Tongue (tissue), 2 donors: ENCODE results near the gene STXBP5. TPM values are rescaled to one million over a fixed set of nuclear protein-coding genes. Genes with fewer than 3 reads are reported as not detected.

Experiments
- DNase-seq: peaks from one replicate; pipeline ENCODE4 v3.0.0-alpha.2; 2015
- total RNA-seq: library from RNA; depleted of rRNA; stranded (reverse); fragments of >200 nt; gene quantifications from one replicate; pipeline ENCODE4 v1.2.3, GENCODE V29; 2014

Gene STXBP5
- total RNA-seq, 1 donor from 2014 or later = 33.7 TPM

DNA sequence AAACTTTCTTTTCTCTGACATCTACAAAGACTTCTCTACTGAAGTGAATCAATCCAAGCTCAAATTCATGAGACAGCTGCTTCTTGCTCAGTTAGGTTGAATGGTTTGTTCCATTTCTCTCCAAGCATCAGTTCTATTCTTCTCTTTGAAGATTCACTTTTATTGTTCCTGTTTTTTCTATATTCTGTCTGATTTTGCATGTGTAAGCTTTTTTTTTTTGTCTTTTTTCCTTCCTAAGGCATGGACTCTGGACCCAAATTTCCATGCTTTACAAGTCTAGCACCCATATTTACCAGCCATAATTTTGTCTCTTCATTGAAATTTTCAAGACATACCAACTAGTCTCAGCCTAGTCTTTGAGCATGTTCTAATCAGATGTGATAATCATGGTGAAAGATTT lies 25.9 kb upstream of the STXBP5 start:
- no peak for DNase-seq

- no peak for DNase-seq
These were observed 24.4 kb upstream of the STXBP5 start for GRCh38 chr6:147179809-147180208.

- no peak for DNase-seq
These were observed 23.3 kb upstream of the STXBP5 start for GRCh38 chr6:147180926-147181325.

- no peak for DNase-seq
These were observed 19.8 kb upstream of the STXBP5 start for GRCh38 chr6:147184379-147184778.

DNA sequence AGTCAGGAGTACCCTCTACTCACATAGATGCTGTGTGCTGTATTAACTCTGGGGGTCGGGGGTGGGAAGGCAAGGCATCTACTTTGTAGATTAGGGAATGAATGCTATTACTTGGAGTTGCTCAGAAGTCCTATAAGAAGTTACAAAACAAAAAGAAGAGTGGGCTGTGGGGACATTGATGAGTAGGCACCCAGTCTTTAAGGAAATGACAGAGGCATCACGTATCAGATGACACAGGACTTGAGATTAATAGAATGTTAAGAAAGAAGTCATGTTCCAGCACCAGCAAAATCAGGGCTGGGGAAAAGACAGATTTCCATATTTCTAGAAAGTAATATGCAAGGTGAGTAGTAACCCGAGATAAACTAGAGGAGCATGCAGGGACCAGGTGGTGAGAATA lies 19.0 kb upstream of the STXBP5 start:
- DNase-seq = no peak

GRCh38 chr6:147190556-147190955 lies 13.7 kb upstream of the STXBP5 start:
- no peak for DNase-seq

GRCh38 chr6:147192278-147192911 lies 11.8 kb upstream of the STXBP5 start:
- no peak for DNase-seq

GRCh38 chr6:147194652-147195411 lies 9.4 kb upstream of the STXBP5 start:
- no peak for DNase-seq

- no peak for DNase-seq
These were observed 8.7 kb upstream of the STXBP5 start for GRCh38 chr6:147195510-147195909.

GRCh38 chr6:147195987-147196386 lies 8.2 kb upstream of the STXBP5 start:
- DNase-seq = no peak

DNA sequence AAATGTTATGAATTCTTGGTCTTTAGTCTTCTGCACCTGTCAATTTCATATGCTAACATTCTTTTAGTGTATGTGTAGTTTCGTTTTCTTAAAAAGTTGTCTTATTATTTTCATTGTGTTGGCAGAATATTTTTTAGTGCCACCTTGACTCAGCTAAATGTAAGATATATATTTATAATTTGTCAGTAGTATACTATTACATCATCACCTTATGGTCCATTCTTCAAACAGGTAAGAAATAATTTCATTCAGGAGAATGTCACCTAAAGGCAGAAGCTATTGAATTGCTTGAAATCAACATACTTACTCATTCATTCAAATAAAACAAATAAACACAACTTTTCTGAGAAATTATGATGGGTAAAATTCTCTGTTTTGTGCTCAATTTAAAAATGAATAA lies 3.5 kb upstream of the STXBP5 start:
- no peak for DNase-seq

- DNase-seq = peak; percentile 49
These were observed 2.2 kb upstream of the STXBP5 start for GRCh38 chr6:147201885-147202515.

DNA sequence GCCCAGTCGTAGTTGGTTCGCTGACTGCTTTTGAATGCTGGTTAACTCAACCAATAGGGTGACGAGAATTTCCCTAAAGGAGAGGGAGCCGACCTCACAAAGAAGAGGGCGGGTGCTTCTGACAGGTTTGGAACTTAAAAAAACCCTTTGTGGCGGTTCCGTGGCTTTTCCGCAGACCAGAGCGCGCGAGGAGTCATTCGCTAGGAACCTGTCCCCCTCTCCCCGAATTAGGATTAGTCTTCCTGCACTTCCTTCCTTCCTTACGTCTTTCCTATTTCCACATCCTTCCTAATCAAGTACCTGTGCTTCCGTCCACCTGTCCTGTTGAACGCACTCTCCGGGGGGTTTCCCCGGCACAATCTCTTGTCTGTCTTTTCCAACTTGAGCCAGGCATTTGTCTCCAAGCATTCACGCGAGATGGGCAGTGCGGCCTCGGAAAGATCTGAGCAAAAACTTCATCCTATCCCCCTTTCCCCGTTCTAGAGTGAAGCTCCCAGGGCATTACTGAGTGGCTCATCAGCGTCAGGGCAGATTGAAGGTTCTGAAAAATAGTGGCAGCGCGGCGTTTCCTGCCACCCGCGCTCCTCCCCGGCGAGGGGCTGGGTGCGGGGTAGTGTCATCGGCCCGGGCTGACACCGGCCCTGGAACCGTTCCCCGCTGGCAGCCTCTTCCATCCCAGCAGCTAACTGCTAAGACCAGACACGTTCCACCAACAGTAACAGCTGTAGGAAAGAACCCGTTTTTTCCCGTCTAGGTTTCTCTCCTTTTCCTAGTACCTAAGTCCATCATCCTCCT lies 1.5 kb upstream of the STXBP5 start:
- DNase-seq = peak; percentile 98

DNA sequence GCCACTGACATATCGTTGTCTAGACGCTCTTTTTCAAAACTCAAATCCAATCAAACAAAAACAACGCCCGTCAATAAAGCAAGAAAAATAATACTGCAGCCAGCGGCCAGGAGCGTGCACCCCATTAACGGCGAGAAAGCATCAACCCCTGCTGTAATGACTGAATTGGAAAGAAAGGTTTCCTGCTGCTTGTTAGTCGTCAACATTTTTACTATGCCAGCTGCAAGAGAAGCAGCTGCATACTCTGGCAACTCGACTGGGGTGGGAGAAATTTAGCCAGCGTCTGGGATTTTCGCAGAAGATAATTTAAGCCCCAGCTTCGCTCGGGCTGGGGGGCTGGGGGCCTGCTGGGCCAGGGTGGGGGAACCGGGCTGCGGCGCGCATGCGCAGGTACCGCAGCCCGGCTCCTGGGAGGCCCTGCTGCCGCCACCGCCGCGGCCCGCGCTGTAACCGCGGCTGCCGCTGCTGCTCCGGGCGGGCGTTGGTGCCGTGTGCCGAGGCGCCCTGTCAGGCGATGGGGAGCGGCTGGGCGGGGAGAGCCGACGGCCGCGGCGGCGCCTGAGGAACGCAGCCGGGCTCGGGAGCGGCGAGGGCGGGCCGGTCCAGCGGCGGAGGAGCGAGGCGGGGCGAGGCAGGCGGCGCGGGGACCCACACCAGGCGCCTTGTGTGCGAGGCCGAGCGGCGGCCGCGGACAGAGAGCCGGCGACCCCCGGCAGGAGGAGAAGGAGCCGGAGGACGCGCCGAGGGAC lies 732 bp upstream of the STXBP5 start:
- DNase-seq = peak; percentile 92

GRCh38 chr6:147204843-147205311 lies 660 bp downstream of the STXBP5 start:
- DNase-seq = peak; percentile 20

DNA sequence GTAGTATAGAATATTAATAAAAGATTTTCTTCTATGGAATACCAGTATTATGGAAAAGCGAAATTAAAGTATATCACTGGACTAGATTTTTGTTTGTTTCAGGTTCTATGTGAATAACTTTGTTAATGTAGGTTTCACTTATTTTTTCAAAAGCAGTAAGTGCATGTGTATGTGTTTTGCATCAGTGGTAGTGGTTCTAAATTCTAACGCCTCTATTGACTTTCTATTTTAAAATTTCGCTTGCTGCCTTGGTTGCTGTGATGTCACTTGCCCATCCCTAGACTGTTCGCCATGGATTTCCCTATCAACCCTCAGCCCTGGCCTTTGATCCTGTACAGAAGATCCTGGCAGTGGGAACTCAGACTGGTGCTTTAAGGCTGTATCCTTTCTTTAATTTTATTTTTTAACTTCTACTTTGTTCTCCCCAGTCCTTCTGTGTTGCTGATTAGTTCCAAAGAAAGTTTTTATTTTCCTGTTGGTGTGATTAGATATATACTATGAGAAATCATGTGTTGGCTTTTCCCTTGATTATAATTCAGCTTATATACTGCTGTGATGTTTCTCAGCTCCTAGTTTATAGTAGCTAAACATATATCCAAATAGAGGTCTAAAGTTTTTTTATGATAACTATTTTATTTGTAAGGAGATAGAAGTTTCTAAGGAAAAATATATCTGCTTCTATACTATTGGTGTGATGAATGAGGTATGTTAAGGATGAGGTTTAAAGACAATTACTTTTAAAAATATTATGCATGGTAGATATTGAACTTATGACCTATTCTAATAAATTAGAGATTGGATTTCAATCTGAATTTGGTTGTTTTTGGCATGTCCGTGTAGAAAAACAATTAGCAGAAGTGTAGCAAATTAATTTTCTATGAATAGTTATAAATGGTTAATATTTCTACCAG lies 1.7 kb downstream of the STXBP5 start:
- no peak for DNase-seq

DNA sequence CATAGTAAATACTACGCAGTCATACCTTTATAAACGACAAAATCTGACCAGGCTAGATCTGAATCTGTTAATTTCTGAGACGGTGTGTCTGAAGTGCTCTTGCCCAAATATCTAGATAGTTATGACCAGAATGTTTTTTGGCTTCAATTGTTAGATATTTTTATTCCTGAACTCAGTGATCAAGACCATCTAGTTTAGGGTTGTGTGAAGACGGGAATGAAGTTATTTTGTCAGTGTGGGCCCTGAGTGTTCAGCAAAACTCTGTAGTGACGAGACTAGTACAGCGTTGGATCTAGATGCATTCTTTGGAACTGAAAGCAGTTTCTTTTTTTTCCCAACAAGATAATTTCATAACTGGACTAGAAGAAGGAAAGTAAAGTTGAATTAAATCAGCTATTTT lies 3.1 kb downstream of the STXBP5 start:
- DNase-seq = no peak

GRCh38 chr6:147207837-147208754 lies 3.9 kb downstream of the STXBP5 start:
- DNase-seq = no peak

GRCh38 chr6:147209762-147210449 lies 5.7 kb downstream of the STXBP5 start:
- no peak for DNase-seq
